Ovary (tissue), 9 donors: Measurements from ENCODE around the gene EML6. TPM values are rescaled to one million over a fixed set of nuclear protein-coding genes. Genes with fewer than 3 reads are reported as not detected.

Source experiments
- DNase-seq, 5 donors: peaks; one replicate each; pipeline ENCODE4 v3.0.0-alpha.2; 2019 to 2020
- H3K27ac ChIP-seq, 2 donors: fragments of 200-600 bp; one replicate each; pipeline versions ENCODE4 v1.5.1 to v1.8.0; 2019 to 2022
- H3K27me3 ChIP-seq: fragments of 200-600 bp; one replicate; pipeline ENCODE4 v1.8.0; 2022
- H3K36me3 ChIP-seq: fragments of 200-600 bp; sonication (generic); one replicate; pipeline ENCODE4 v1.5.1; 2019
- H3K4me1 ChIP-seq: one replicate; pipeline ENCODE4 v1.8.1; 2013; ENCODE audit warnings: mild to moderate bottlenecking, moderate library complexity; ENCODE audit not compliant: insufficient read depth
- H3K4me3 ChIP-seq: fragments of 200-600 bp; sonication (generic); one replicate; pipeline ENCODE4 v1.5.1; 2017
- H3K9me3 ChIP-seq, 2 donors: fragments of 200-600 bp in 1 of 2; sonication (generic) in 1 of 2; one replicate each; pipeline versions ENCODE4 v1.5.1 to v1.8.1; 2013 to 2019; ENCODE audit warnings: mild to moderate bottlenecking in 1 of 2, moderate library complexity in 1 of 2
- CTCF ChIP-seq, 3 donors: fragments of 450-650 bp in 2 of 3; fragments of 200-600 bp in 1 of 3; IDR thresholded peaks; one replicate each; pipeline versions ENCODE4 v1.5.1 to v1.8.0; 2016 to 2022; ENCODE audit warnings: antibody characterized with exemption in 3 of 3, mild to moderate bottlenecking in 1 of 3
- EP300 ChIP-seq: sonication (generic); formaldehyde crosslinking; IDR thresholded peaks from one replicate; pipeline ENCODE4 v1.6.1; 2017; ENCODE audit warnings: antibody characterized with exemption
- POLR2A ChIP-seq: fragments of 450-650 bp; IDR thresholded peaks from one replicate; pipeline ENCODE4 v1.6.1; 2017; ENCODE audit warnings: antibody characterized with exemption, mild to moderate bottlenecking, moderate library complexity
- WGBS, 3 donors: extraction: QIAGEN DNeasy Blood & Tissue Kit in 1 of 3; methylation state at CpG; one replicate each; pipeline versions ENCODE4 v1.1.5 to v1.1.7; 2013 to 2017; 5-methylcytosine and 5-hydroxymethylcytosine counted together
- intact Hi-C, 4 donors: fragments of 100-400 bp; cut with DNase I; formaldehyde crosslinking; loops; one replicate each; pipeline versions ENCODE4 v1.11.0 to v1.15.1; 2022 to 2023
- polyA plus RNA-seq, 2 donors: library from polyadenylated mRNA; stranded (reverse); fragments of 200-250 nt in 1 of 2; fragments of 350-450 nt in 1 of 2; fragmentation: Illumina TruSeq in 1 of 2; extraction: RNeasy Lipid Tissue Mini Kit (QIAGEN cat#74804) in 1 of 2; gene quantifications; one replicate each; pipeline ENCODE4 v1.2.3, GENCODE V29; 2013 to 2014
- total RNA-seq, 7 donors: library from RNA; depleted of rRNA in 2 of 7; stranded (reverse); fragments of >200 nt in 2 of 7; fragmentation: NEBNext Ultra II Directional in 3 of 7; extraction: Animal tissue kit (Norgen Biotek cat#: 25700) in 3 of 7; gene quantifications; one replicate each; pipeline versions ENCODE4 v1.1.0 to v1.2.4, GENCODE V29; 2016 to 2023
- donor health status: DM: no; HTN: no; CAD: no; lungs with moderate emphysema.
- donor health status: DM: no; HTN: no; CAD: no.
- donor health status: Bipolar disorder and iron deficiency.
- donor health status: DM: yes; HTN: yes; CAD: no.
- donor health status: DM: no; HTN: no; CAD: no.
- donor health status: DM: yes; HTN: yes; CAD: no.

Gene EML6
- total and polyA plus RNA-seq, 9 donors, result 0.22 to 3.7 (median 0.48) TPM

- 83 to 85% (median 84%) methylated on average over 9 of the region's 9 CpGs for WGBS, 3 donors
- TF ChIP-seq CTCF (IDR thresholded peaks at IDR 0.05), result no peak
- intact Hi-C loops, result loop anchor here (2.0 to 10.0 kb wide), 3 partner anchors 263 to 273 kb away; no protein-coding TSS in a partner anchor
- DNase-seq, result no peak
- Histone ChIP-seq H3K27ac (no peak overlapping the region), H3K4me3 (no peak overlapping the region), H3K4me1 (no peaks in the 10 kb centered on the region), H3K27me3 (no peaks in the 10 kb centered on the region), H3K9me3 (no peaks in the 10 kb centered on the region), H3K36me3 (no peaks in the 10 kb centered on the region)
Observed at GRCh38 chr2:54901224-54901986, 177.9 kb downstream of the EML6 start.

- Histone ChIP-seq H3K27ac (no peak overlapping the region), H3K36me3 (no peaks in the 10 kb centered on the region), H3K9me3 (no peaks in the 10 kb centered on the region), H3K4me1 (no peaks in the 10 kb centered on the region), H3K27me3 (no peaks in the 10 kb centered on the region), H3K4me3 (no peak overlapping the region)
- no peak for TF ChIP-seq EP300
- TF ChIP-seq POLR2A, result no peak
- no peak for TF ChIP-seq CTCF (IDR thresholded peaks at IDR 0.05)
- intact Hi-C loops, result loop anchor here in 3 of 4 donors (10.0 kb wide), 2 partner anchors 262 to 272 kb away; no protein-coding TSS in a partner anchor
- WGBS, 3 donors, result 87 to 90% (median 88%) methylated on average over 7 of the region's 7 CpGs
- no peak for DNase-seq
Observed at GRCh38 chr2:54902763-54903162, 179.3 kb downstream of the EML6 start.

- 73 to 79% (median 78%) methylated on average over 9 of the region's 9 CpGs for WGBS, 3 donors
- Histone ChIP-seq H3K36me3 (no peaks in the 10 kb centered on the region), H3K4me3 (no peak overlapping the region), H3K27me3 (no peaks in the 10 kb centered on the region), H3K27ac (no peak overlapping the region), H3K4me1 (no peaks in the 10 kb centered on the region), H3K9me3 (no peaks in the 10 kb centered on the region)
- intact Hi-C loops, result loop anchor here in 3 of 4 donors (10.0 kb wide), 2 partner anchors 261 to 271 kb away; no protein-coding TSS in a partner anchor
- no peak for DNase-seq
- TF ChIP-seq POLR2A (no peak), CTCF (IDR thresholded peaks at IDR 0.05) (no peak), EP300 (no peak)
Observed at GRCh38 chr2:54903736-54904554, 180.5 kb downstream of the EML6 start.

- Histone ChIP-seq H3K4me1 (no peaks in the 10 kb centered on the region), H3K27me3 (no peaks in the 10 kb centered on the region), H3K9me3 (no peaks in the 10 kb centered on the region), H3K36me3 (no peaks in the 10 kb centered on the region), H3K27ac (no peak overlapping the region), H3K4me3 (no peak overlapping the region)
- intact Hi-C loops, result loop anchor here in 3 of 4 donors (10.0 kb wide), 2 partner anchors 260 to 270 kb away; no protein-coding TSS in a partner anchor
- 60 to 72% (median 68%) methylated on average over 5 of the region's 5 CpGs for WGBS, 3 donors
- TF ChIP-seq EP300 (no peak), CTCF (IDR thresholded peaks at IDR 0.05) (no peak), POLR2A (no peak)
- no peak for DNase-seq
Observed at GRCh38 chr2:54904836-54905235, 181.4 kb downstream of the EML6 start.
